Natural killer cell (primary cell): ENCODE results near the gene PDE3A. TPM values are rescaled to one million over a fixed set of nuclear protein-coding genes. Genes with fewer than 3 reads are reported as not detected.

ENCODE experiments used
- ATAC-seq, 3 donors: fragments of 150-1000 bp in 2 of 3; fragments of 200-7000 bp in 1 of 3; cut with Tn5 transposase; 1 replicate in 1 of 3; 2 replicates in 2 of 3; pipeline ENCODE4 v1.10.0; 2021; ENCODE audit warnings: mild to moderate bottlenecking in 2 of 3, moderate library complexity in 2 of 3
- DNase-seq, 2 donors: peaks; one replicate each; pipeline versions ENCODE4 v3.0.0 to v3.0.0-alpha.2; 2013 to 2021; ENCODE audit warnings: mixed read lengths in 1 of 2
- H3K27ac ChIP-seq: one replicate; pipeline ENCODE4 v1.5.1; 2013; ENCODE audit warnings: mild to moderate bottlenecking, low read length
- H3K27me3 ChIP-seq: one replicate; pipeline ENCODE4 v1.6.1; 2013; ENCODE audit warnings: low read length; ENCODE audit not compliant: control insufficient read depth, insufficient read depth
- H3K36me3 ChIP-seq: one replicate; pipeline ENCODE4 v1.6.1; 2013; ENCODE audit warnings: low read length; ENCODE audit not compliant: control insufficient read depth, insufficient read depth
- H3K4me1 ChIP-seq: one replicate; pipeline ENCODE4 v1.6.1; 2013; ENCODE audit warnings: low read length; ENCODE audit not compliant: control insufficient read depth, insufficient read depth
- H3K4me3 ChIP-seq: one replicate; pipeline ENCODE4 v1.5.1; 2013; ENCODE audit warnings: low read length
- H3K9me3 ChIP-seq: one replicate; pipeline ENCODE4 v1.6.1; 2013; ENCODE audit warnings: low read length; ENCODE audit not compliant: control insufficient read depth, insufficient read depth
- H3K27ac Mint-ChIP-seq, 2 donors: one replicate each; pipeline ENCODE4 v1.8.0; 2022; ENCODE audit warnings: mild to moderate bottlenecking in 2 of 2, mixed read lengths in 2 of 2, moderate library complexity in 1 of 2
- H3K27me3 Mint-ChIP-seq, 2 donors: one replicate each; pipeline ENCODE4 v1.8.0; 2022; ENCODE audit warnings: low read depth in 2 of 2, mixed read lengths in 2 of 2
- H3K36me3 Mint-ChIP-seq: one replicate; pipeline ENCODE4 v1.8.0; 2022; ENCODE audit warnings: mixed read lengths
- H3K4me1 Mint-ChIP-seq, 2 donors: one replicate each; pipeline ENCODE4 v1.8.0; 2022; ENCODE audit warnings: mixed read lengths in 2 of 2
- H3K4me3 Mint-ChIP-seq: one replicate; pipeline ENCODE4 v1.8.0; 2022; ENCODE audit warnings: mild to moderate bottlenecking, moderate library complexity, mixed read lengths
- H3K9me3 Mint-ChIP-seq, 2 donors: one replicate each; pipeline ENCODE4 v1.8.0; 2022; ENCODE audit warnings: mixed read lengths in 2 of 2
- CTCF ChIP-seq: fragments of 200-600 bp; IDR thresholded peaks from one replicate; pipeline ENCODE4 v1.8.0; 2022; ENCODE audit warnings: antibody characterized with exemption
- WGBS: methylation state at CpG from one replicate; pipeline ENCODE4 v1.1.7; 2013; ENCODE audit warnings: missing lambda C conversion rate; ENCODE audit not compliant: insufficient coverage; 5-methylcytosine and 5-hydroxymethylcytosine counted together
- intact Hi-C: fragments of 100-400 bp; cut with micrococcal nuclease; formaldehyde crosslinking; loops from one replicate; pipeline ENCODE4 v1.14.2; 2022
- total RNA-seq, 4 donors: library from RNA; stranded (reverse); fragments of 120-200 nt in 1 of 4; gene quantifications; one replicate each; pipeline versions ENCODE4 v1.2.3 to v1.2.4, GENCODE V29; 2013 to 2022

Gene PDE3A
- total RNA-seq, 3 donors from 2014 or later (not counting 1 experiment from before 2014, with no cell fraction given) = 0.20 to 0.28 (median 0.27) TPM

GRCh38 chr12:20561871-20562270 is 193.5 kb downstream of the PDE3A start:
- intact Hi-C loops = no loop called here
- no peak for DNase-seq

GRCh38 chr12:20567413-20567812 is 199.1 kb downstream of the PDE3A start:
- no peak for ATAC-seq
- no peaks in the 10 kb centered on the region for H3K9me3 Mint-ChIP-seq
- no peaks in the 10 kb centered on the region for H3K4me1 ChIP-seq
- no peak overlapping the region for H3K4me3 Mint-ChIP-seq
- no peaks in the 10 kb centered on the region for H3K36me3 ChIP-seq
- H3K27ac Mint-ChIP-seq = no peak overlapping the region
- H3K27me3 ChIP-seq = no peaks in the 10 kb centered on the region
- H3K9me3 ChIP-seq = no peaks in the 10 kb centered on the region
- no peaks in the 10 kb centered on the region for H3K36me3 Mint-ChIP-seq
- H3K27me3 Mint-ChIP-seq = no peaks in the 10 kb centered on the region
- no peaks in the 10 kb centered on the region for H3K4me1 Mint-ChIP-seq
- no peak overlapping the region for H3K4me3 ChIP-seq
- intact Hi-C loops = no loop called here
- TF ChIP-seq CTCF = no peak
- H3K27ac ChIP-seq = no peak overlapping the region
- no peak for DNase-seq

More at GRCh38 chr12:20561871-20562270, 193.5 kb downstream of the PDE3A start:
- no peaks in the 10 kb centered on the region for H3K27me3 Mint-ChIP-seq
- H3K4me3 Mint-ChIP-seq = no peak overlapping the region
- no peaks in the 10 kb centered on the region for H3K4me1 ChIP-seq
- TF ChIP-seq CTCF = no peak
- no peaks in the 10 kb centered on the region for H3K9me3 Mint-ChIP-seq
- H3K4me3 ChIP-seq = no peak overlapping the region
- H3K4me1 Mint-ChIP-seq = no peaks in the 10 kb centered on the region
- WGBS = 95% methylated on average over 3 of the region's 3 CpGs
- no peaks in the 10 kb centered on the region for H3K36me3 Mint-ChIP-seq
- H3K36me3 ChIP-seq = no peaks in the 10 kb centered on the region
- no peak for ATAC-seq
- no peak overlapping the region for H3K27ac Mint-ChIP-seq
- H3K9me3 ChIP-seq = no peaks in the 10 kb centered on the region
- H3K27ac ChIP-seq = no peak overlapping the region
- H3K27me3 ChIP-seq = no peaks in the 10 kb centered on the region

GRCh38 chr12:20572451-20572850 is 204.1 kb downstream of the PDE3A start:
- no CpG with 5 or more reads among the region's 5 CpGs for WGBS

More at GRCh38 chr12:20572451-20572850, 204.1 kb downstream of the PDE3A start:
- Mint-ChIP-seq H3K9me3 (no peaks in the 10 kb centered on the region), H3K4me1 (no peaks in the 10 kb centered on the region), H3K27ac (no peak overlapping the region), H3K27me3 (no peaks in the 10 kb centered on the region), H3K4me3 (no peak overlapping the region), H3K36me3 (no peaks in the 10 kb centered on the region)
- Histone ChIP-seq H3K4me1 (no peaks in the 10 kb centered on the region), H3K9me3 (no peaks in the 10 kb centered on the region), H3K27me3 (no peaks in the 10 kb centered on the region), H3K27ac (no peak overlapping the region), H3K4me3 (no peak overlapping the region), H3K36me3 (no peaks in the 10 kb centered on the region)
- intact Hi-C loops = no loop called here
- DNase-seq (no peak), ATAC-seq (no peak)
- TF ChIP-seq CTCF = no peak
